Stimulated activated CD8-positive, alpha-beta memory T cell treated with anti-CD3 and anti-CD28 coated beads, Interleukin-12 subunit alpha, Interleukin-12 subunit beta, amount 100 ng/mL, for 4 hours (primary cell): ENCODE results near the gene MYB.
"Not testable (repeated sequence)": the region's sequence is repeated elsewhere in the genome, so short reads cannot be mapped to it uniquely, and the experiment has no call there.

Experiments
- DNase-seq: peaks from one replicate; pipeline ENCODE4 v3.0.0-alpha.2; 2020; ENCODE audit warnings: low read depth

Gene MYB

DNA sequence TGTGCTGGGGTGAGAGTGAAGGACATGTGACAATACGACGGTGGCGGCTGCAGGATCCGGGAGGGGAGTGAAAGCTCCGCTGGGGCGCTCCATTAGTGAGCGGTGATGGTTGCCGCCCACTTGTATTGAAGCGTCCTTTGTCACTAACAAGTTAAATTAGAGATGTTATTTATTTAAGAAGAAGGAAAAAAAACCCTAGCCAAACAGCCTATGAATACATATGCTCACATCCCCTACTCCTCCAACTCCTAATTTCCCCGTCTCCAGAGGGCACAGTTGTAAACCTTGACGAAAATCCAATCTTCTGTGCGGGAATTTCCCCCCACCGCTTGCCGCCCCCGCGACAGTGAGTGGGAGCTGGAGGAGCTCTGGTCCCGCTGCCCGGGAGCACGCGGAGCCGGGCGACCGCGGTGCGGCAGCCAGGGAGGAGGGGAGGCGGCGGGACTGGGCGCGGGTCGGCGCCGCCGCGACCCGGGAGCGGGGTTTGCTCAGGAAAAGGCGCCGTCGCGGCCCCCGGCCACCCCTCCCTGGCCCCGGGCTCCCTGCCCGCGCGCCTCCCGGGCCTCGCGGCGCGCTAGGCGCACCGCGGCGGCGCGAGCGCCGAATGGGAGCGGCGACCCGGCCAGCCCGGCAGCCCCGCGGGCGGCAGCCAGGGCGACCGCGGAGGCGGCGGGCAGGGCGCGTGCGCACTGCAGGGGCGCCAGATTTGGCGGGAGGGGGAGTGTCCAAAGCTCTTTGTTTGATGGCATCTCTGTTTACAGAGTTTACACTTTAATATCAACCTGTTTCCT is at the start of gene MYB:
TSS of gene MYB (plus strand) at position 767 of the 791 bp plus-strand sequence. CDS start 206 bp downstream, outside the sequence.
- peak; percentile 57 for DNase-seq

DNA sequence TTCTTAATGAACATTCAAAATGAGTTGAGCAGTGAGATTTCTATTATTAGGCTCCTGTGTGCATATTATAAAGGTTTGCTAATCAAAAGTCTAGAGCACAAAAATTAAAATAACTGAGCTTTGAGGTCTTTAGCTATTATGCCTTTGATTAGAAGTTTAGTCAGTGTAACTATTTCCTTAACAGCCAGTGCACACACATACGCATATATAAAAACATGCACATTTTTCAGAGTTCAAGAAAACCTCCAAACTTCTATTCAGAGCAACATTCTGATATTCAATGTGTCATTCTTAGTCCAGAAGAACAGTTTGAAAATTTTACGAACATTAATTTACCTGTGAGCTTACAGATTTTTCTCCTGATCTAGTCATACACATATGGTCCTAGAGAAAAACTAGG is 48.3 kb upstream of the MYB start:
- no peak for DNase-seq

DNA sequence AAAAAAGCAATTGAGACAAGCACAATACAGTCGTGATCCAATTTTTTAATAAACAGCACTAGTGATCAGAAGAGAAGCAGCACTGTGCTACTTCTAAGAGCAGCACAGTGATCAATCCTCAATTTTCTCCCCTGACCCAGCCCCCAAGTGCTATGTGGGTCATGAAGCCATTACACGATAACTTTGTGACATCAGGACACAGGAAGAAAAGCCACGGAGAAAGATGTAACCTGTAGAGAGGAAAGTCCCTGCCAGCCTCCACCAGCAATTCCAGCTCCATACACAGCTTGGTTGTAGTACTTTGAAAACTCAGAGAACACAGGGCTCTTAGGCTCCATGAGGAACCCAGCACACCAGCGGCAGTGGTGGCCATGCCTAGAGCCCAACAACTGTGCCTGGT is 45.3 kb upstream of the MYB start:
- DNase-seq: no peak

DNA sequence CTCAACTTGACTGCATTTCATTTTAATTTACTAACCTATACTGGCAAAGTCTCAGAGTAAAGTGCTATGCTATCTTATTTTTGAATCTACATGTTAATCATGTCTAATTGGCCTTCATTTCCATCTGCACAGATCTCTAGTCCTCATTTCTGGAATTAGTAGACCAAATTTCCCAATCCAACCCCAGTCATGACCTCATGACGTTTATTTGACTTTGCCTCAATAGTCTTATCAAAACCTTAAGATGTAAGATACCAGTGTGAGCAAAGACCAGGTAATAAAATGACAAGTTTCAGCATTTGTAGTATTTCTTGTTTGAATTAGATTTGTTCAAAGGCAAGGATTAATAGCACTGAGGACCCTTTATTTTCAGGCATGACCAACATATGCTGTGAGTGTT is 43.3 kb upstream of the MYB start:
- no peak for DNase-seq

DNA sequence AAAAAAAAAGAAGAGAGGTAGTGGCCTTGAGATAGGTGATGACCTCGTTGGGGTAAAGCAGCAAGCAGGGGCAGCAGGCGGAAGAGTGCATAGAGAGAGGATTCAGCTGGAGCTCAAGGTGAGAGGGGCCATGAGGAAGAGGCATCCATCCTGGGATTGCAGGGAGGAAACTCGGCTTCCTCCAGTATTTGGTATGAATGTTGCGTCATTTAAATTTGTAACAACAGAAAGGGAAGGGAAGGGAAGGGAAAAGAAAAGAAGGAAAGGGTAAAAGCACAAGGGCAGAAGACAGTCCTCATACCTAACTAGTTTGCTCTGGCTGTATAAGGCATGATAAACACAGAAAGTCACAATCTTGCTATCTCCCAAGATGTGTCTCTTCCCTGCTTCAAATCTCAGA is 39.9 kb upstream of the MYB start:
- no peak for DNase-seq

DNA sequence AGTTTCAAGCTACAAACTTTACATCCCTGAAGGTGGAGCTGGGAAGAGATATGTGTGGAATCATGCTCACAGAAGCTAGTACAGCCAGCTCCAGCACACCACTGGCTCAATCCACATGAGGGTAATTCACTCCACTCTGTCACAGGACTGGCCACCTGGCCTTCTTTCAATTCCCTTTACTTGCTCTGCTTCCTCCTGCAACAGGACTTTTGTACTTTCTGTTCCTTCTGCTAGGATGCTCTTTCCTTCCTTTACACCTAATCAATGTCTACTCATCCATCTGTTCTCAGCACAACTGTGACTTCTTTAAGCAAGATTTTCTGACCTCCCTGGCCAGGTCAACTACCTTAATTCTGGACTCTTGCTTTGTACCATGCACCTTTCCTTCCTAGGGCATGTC is 39.4 kb upstream of the MYB start:
- DNase-seq: no peak

DNA sequence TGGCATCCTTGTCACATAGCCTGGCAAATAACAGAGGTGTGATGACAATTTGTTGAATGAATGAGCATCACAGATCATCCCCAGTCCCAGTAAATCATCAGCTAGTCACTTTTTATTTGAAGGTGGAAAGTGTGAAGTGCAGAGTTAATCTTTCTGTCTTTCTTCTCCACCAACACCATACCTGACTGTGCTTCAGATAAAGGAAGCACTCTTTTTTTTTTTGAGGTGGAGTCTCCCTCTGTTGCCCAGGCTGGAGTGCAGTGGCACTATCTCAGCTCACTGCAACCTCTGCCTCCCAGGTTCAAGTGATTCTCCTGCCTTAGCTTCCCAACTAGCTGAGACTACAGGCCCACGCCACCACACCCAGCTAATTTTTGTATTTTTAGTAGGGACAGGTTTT is 38.9 kb upstream of the MYB start:
- DNase-seq: not testable (repeated sequence)

DNA sequence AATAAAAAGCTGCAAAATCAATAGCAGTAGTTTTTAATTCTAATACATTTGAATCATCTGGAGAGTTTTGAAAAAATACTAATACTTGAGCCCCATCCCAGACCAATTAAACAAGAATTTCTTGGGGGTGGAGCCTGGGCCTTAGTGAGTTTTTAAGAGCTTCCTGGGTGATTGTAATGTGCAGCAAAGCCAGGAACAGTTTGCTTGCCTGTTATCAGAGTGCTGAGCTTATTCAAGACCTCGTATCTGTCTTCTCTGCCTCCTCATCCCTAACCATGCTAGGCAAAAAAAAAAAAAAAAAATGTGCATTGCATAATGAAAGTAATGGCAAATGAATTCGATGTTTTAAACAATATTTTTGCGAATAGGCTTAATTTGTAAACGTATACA is 36.4 kb upstream of the MYB start:
- DNase-seq: no peak

DNA sequence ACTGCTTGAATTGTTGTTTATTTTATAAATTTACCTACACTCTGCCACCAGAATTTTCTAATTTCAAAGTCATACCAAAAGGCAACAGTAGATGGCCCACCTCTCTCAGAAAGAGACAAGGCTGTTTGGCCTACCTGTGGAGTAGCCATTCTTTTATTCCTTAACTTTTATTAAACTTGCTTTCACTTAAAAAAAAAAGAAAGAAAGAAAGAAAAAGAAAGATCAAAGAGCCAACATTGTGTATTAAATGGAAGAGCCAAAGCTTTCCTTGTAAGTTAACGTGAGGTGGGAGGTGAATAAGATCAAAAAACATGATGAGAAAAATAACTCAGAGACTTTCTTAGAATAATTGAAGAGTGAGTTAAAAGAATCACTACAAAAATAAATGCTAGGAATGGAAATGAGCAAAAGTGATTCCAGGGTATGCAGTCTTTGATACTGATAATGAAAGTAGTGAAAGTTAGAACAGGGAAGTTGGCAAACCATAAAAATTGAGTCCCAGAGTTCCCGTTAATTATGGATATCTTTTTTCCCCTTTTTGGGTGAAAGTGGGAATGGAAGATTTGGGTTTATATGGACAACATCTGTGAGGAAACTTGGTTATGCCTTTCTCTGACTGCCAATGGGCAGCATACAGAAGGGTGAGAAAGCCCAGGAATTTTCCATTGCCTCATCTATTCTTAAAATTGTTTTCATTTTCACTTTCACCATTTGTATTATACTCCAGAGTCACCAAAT is 35.9 kb upstream of the MYB start:
- DNase-seq: no peak

DNA sequence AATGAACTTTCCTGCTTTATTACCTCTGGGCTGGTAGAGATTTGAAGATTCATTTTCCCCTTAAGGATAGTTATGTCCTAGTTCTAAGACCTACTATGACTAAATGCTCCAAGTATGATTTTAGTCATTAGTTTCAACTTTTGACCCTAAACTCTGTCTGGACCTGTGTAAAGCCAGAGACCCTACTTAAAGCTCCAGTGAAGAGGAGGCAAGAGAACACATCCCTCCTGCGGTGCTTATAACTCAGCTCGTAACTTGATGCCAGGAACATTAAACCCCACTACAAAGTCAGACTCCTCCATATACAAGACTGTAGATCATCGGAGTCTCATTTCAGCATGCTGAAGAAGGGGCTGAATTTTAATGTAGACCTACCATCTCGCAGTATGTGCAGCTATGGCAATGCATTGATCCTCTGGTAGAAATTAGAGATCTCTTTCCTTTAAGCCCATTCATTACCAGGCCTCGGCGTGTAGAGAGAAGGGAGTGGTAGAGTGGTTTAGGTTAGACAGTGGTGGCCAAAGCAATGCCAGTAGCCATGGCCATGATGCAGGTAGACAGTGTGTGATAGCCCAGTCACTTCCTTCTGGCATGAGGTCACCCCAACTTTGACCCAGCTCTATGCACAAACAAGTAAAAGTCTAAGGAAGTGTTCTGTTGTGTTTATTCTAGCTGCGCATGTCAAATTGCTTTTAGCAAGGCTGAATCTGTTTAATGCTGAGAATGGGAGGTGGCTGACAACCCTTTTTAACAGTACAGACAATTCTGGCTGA is 34.8 kb upstream of the MYB start:
- DNase-seq: no peak

DNA sequence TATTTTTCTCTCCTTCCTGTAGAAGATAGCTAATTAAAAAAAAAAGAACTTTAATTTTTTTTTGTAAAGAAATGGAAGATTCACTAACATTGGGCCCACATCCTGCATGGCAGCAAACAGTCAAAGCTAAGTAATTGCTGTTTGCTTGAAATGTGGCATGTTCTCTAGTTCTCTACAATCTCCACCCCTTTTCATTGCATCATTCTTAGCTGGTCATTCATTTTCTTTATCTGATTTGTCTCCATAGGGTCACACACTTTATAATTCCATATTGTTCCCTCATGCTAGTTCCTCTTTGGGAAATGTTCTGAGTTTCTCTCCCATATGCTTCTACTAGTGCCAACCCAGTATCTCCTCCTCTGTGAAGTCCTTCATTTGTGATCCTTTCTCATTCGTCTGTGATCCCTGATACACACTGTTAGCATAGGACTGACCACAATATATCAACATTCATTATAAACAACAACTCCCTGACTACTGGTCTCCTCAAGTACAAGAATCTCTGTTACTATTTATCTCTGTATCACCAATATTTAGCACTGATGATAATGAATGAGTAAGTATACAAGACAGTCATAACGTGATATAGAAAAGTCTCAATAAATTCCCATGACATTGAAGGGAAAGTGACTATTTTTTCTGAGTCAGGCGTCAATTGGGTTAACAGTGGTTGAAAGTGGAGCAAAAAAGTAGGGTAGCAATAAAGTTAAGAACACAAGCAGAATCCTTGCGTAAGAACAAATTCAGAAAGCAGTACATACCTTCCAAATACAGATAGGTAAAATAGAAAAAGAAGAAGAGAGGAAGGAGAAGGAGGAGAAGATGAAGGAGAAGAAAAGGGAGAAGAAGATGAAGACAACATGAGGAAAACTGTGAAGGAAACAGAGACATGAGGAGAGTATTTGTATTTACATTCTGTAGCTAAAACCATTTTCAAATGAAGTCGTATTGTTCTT is 33.2 kb upstream of the MYB start:
- no peak for DNase-seq

DNA sequence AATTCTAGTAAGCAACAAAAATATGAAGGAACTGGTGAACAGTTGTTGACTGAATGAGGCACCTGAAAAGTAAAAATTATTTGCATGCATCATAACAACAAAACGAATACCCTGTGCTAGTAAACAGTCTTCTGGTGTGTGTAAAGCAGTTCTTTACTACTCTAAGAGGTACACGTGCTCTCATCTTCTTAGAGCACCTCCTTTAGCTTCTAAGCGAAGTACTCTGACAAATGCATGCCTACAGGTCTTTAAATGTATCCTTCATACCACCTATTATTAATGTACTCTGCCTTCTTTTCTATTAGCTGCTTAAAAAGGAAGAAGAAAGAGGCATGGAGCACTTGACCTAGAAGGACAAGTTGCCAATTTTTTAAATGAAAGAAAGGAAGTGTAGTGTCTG is 32.2 kb upstream of the MYB start:
- no peak for DNase-seq

DNA sequence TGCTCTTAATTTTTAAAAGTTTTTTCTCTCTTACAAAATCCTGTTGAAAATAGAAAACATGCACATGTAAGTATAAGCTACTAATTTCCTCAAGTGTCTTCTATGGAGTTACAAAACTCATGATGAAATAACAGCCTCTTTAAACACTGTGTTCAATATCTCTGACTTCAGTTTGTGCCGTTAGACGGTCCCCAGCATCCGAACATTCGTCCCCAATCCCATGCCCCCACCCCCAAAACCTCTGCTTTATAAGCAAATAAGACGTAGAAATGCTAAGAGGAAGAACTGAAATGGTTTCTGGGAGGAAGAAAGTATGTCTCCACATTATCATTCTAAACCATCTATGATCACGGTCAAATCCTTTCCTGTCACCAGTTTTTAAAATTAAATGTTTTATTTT is 31.7 kb upstream of the MYB start:
- DNase-seq: no peak

DNA sequence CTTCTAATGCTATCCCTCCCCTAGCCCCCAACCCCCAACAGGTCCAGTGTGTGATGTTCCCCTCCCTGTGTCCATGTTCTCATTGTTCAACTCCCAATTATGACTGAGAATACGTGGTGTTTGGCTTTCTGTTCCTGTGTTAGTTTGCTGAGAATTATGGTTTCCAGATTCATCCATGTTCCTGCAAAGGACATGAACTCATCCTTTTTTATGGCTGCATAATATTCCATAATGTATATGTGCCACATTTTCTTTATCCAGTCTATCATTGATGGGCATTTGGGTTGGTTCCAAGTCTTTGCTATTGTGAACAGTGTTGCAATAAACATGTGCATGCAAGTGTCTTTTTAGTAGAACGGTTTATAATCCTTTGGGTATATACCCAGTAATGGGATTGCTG is 30.6 kb upstream of the MYB start:
- not testable (repeated sequence) for DNase-seq

DNA sequence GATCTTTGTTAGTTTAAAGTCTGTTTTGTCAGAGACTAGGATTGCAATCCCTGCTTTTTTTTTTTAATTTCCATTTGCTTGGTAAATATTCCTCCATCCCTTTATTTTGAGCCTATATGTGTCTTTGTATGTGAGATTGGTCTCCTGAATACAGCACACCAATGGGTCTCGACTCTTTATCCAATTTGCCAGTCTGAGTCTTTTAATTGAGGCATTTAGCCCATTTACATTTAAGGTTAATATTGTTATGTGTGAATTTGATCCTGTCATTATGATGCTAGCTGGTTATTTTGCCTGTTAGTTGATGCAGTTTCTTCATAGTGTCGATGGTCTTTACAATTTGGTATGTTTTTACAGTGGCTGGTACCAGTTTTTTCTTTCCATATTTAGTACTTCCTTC is 27.0 kb upstream of the MYB start:
- DNase-seq: not testable (repeated sequence)

DNA sequence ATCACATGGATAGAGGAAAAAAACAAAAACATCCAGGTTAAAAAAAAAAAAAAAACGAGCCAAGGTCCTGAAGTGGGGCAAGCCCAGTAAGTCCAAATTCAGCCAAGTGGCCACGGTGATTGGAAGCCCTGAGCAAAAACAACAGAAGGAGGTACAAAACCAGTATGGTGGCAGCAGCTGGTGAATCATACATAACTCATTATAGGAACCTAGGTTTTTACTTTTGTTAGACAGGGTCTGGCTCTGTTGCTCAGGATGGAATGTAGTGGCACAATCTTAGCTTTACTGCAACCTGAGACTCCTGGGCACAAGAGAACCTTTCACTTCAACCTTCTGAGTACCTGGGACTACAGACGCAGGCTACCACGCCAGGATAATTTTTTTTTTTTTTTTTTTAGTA is 22.7 kb upstream of the MYB start:
- no peak for DNase-seq

DNA sequence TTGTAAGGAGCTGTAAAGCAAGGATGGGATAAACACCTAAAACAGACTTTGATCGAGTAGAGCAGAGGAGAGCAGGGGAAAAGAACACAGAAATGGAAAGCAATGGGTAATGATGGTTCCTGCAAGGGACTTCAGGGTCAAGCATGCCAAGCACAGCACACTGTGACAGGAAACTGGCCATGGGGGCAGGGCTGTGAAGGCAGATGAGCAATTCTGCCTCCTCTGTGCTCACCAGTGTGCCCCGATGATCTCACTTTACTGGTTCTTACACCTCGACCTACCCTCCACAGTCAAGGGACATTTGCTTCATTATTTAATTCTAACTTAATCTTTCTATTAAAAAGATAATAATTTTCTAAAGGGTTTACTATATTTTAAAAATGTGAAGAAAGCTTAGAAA is 21.6 kb upstream of the MYB start:
- no peak for DNase-seq

DNA sequence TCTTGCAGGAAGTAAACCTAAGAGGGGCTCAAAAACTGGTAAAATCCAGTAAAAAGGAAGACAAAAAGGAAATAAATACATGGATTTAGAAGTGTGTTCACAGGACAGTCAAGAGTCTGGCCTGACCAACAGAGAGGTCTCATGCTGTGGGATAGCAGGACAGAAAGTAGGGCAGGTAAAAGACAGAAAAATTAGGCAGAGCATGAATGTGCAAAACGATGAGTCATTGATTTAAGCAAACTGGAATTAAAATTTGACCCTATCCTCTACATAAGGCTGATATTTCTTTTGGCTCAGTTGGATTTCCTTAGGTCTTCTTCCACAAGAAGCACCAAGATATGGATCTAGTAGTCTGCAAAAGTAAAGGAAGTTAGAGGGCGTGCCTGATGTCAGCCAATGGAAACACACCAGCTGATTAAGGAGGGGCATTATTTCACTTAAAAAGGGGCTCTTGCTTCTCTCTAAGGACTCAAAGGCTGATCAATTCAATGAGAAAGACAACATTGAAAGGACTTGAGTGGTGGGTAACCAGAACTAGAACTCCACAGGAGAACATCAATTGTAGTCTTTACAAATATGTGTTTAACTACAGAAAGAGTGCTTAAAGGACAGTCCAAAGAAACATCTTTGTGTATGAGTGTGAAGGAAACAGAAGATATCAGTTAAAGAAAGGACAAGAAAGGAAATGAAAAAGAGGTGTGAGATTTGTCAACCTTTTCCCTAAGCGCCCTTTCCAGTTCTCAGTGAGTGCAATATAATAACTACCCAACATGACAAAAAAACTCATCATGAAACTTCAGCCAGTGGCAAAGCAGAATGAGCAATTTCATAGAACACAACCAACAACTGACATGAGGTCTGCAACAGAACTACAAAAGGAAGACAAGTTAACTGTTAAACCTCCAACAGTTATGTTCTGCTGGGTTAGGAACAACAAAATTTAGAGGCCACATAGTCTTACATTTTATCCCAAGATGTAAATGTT is 19.4 kb upstream of the MYB start:
- DNase-seq: no peak

DNA sequence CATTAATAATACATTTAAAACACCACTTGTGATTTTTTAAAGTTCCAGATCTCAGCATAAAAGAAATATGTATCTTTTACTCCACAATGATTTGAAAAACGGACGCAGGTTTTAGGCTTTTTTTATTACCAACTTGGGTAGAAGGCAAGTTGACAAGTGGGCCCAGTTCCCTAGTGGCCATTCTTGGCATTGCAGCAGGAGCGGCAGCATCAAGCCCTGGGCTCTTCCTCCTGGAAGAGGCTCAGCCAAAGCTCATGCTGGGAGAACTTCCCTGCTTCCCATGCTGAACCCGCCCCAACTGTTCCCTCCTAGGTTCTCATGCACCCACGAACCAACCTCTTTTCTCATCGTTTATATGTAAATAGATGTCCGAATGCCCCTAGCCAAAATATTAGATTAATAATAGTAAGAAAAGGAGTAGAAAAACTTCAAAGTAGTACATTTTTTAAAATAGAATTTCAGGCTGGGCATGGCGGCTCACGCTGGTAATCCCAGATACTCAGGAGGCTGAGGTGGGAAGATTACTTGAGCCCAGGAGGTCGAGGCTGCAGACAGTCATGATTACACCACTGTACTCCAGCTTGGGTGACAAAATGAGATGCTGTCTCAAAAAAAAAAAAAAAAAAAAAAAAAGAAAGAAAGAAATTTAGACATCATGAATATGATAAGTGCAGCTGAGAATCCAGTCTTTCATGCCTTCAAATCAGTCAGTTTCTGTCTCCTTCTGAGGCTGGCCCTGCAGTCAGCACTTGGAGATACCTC is 18.2 kb upstream of the MYB start:
- DNase-seq: no peak

DNA sequence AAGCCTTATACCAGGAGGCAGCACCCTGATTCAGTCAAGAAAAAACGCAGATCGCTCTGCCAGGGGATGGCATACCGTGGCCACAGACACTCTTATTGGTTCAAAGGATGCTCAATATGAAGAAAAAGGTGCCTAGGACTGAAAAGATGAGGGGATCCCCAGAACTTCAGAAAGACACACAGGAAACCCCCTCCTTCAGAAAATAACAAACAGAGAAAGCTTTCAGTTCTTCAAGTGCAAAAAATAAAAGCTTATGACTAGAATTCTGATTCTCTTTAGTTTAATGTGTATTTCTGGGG is 17.7 kb upstream of the MYB start:
- no peak for DNase-seq
